Measurements from ENCODE around the gene PTGR2.
"Not testable (repeated sequence)": the region's sequence is repeated elsewhere in the genome, so short reads cannot be mapped to it uniquely, and the experiment has no call there.

PTGR2 gene

DNA sequence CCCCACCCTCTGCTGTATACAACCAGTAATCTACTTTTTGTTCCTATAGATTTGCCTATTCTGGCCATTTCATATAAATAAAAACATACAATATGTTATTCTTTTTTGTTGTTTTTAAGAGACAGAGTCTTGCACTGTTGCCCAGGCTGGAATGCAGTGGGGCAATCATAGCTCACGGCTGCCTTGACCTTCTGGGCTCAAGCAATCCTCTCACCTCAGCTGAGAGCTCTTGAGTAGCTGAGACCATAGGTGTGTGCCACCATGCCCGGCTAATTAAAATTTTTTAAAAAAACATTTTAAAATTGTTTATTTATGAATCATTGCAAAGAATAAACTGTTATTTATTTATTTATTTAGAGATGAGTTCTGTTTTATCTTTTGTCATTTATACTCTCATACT lies 11.6 kb downstream of the PTGR2 start:
- H3K4me3 ChIP-seq (ENCODE audit: low read depth, low read length) = no peak overlapping the region
- TF ChIP-seq, protein P1, sequence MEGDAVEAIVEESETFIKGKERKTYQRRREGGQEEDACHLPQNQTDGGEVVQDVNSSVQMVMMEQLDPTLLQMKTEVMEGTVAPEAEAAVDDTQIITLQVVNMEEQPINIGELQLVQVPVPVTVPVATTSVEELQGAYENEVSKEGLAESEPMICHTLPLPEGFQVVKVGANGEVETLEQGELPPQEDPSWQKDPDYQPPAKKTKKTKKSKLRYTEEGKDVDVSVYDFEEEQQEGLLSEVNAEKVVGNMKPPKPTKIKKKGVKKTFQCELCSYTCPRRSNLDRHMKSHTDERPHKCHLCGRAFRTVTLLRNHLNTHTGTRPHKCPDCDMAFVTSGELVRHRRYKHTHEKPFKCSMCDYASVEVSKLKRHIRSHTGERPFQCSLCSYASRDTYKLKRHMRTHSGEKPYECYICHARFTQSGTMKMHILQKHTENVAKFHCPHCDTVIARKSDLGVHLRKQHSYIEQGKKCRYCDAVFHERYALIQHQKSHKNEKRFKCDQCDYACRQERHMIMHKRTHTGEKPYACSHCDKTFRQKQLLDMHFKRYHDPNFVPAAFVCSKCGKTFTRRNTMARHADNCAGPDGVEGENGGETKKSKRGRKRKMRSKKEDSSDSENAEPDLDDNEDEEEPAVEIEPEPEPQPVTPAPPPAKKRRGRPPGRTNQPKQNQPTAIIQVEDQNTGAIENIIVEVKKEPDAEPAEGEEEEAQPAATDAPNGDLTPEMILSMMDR (IDR thresholded peaks at IDR 0.05; ENCODE audit: low read depth, low read length) = no peak
- DNase-seq = no peak
- H3K9me3 ChIP-seq (ENCODE audit: severe bottlenecking) = no peaks in the 10 kb centered on the region
- H3K27ac ChIP-seq = no peak overlapping the region
- no peaks in the 10 kb centered on the region for H3K27me3 ChIP-seq (ENCODE audit: insufficient read depth, low read depth, severe bottlenecking)
- peaks cover 45% of the 10 kb centered on the region for H3K36me3 ChIP-seq

DNA sequence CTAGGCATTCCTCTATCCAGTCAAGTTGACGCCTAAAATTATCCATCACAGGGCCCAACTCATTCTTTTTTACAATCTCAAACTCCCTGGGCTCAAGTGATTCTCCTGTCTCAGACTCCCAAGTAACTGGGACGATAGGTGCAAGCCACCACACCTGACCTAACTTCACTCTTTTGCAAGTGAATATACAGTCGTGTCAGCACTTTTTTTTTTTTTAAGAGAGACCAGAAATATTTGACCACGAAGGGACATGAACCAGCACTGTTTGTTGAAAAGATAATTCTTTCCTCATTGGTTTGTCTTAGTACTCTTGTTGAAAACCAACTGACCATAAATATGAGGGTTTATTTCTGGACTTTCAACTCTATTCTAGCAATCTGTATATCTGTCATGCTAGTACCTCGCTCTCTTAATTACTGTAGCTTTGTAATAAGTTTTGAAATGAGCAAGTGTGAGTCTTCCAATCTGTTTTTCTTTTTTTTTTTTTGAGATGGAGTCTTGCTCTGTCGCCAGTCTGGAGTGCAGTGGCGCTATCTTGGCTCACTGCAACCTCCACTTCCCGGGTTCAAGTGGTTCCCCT lies 14.0 kb downstream of the PTGR2 start:
- TF ChIP-seq, protein P1 (IDR thresholded peaks at IDR 0.05; ENCODE audit: low read depth, low read length) = no peak
- H3K9me3 ChIP-seq (ENCODE audit: severe bottlenecking) = no peaks in the 10 kb centered on the region
- H3K27ac ChIP-seq = no peak overlapping the region
- DNase-seq = no peak
- peaks cover 40% of the 10 kb centered on the region for H3K36me3 ChIP-seq
- no peaks in the 10 kb centered on the region for H3K27me3 ChIP-seq (ENCODE audit: insufficient read depth, low read depth, severe bottlenecking)
- H3K4me3 ChIP-seq (ENCODE audit: low read depth, low read length) = no peak overlapping the region

DNA sequence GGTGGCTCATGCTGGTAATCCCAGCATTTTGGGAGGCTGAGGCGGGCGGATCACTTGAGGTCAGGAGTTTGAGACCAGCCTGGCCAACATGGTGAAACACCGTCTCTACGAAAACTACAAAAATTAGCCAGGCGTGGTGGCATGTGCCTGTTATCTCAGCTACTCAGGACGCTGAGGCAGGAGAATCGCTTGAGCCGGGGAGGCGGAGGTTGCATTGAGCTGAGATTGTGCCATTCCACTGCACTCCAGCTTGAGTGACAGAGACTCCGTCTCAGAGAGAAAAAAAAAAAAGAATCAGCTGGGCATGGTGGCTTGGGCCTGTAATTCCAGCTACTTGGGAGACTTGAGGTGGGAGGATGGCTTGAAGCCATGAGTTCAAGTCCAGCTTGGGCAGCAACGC lies 18.1 kb downstream of the PTGR2 start:
- not testable (repeated sequence) for H3K9me3 ChIP-seq (ENCODE audit: severe bottlenecking); H3K4me3 ChIP-seq (ENCODE audit: low read depth, low read length); H3K27me3 ChIP-seq (ENCODE audit: insufficient read depth, low read depth, severe bottlenecking); H3K27ac ChIP-seq; DNase-seq
- peaks cover 14% of the 10 kb centered on the region for H3K36me3 ChIP-seq

DNA sequence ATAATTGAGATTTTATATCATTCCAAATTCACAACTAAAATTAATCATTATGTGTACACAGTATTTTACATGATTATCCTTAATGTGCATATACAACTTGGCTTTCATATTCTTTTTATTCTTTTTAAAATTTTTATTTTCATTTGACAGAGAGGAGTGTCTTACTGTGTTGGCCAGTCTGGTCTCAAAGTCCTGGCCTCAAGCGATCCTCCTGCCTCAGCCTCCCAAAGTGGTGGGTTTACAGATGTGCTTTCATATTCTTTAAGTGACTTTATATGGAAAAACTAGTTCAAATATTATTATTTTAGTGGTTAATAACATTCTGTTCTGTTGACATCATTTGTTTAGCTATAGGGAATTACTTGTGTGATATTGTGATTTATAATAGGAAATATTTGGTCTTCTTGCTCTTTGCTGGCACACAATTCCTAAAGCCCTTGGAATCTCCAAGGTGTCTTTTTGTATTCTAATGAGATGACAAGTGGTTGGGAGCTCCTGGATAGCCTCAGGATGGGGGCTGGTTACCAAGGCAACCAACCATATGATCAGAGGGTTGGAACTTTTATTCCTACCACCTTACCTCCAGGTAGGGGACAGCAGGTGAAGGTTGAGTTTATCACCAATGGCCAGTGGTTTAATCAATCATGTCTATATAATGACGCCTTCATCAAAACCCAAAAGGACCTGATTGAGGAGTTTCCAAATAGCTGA lies 19.0 kb downstream of the PTGR2 start:
- H3K9me3 ChIP-seq (ENCODE audit: severe bottlenecking) = no peaks in the 10 kb centered on the region
- H3K27me3 ChIP-seq (ENCODE audit: insufficient read depth, low read depth, severe bottlenecking) = no peaks in the 10 kb centered on the region
- no peak overlapping the region for H3K27ac ChIP-seq
- no peak for DNase-seq
- H3K4me3 ChIP-seq (ENCODE audit: low read depth, low read length) = no peak overlapping the region
- TF ChIP-seq, protein P1 (IDR thresholded peaks at IDR 0.05; ENCODE audit: low read depth, low read length) = no peak
- peaks cover 8% of the 10 kb centered on the region for H3K36me3 ChIP-seq

DNA sequence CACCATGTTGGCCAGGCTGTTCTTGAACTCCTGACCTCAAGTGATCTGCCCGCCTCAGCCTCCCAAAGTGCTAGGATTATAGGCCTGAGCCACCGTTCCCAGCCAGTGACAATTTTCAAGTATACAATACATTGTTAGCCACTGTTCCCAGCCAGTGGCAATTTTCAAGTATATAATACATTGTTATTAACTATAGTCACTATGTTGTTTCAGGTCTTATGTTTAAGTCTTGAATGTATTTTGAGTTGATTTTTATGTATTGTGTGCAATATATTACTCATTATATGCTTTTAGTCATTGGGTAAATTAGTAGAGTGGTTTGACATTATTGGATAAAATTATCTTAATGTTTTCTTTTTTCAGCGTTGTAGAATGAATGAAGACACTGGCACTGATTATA lies 22.0 kb downstream of the PTGR2 start:
- Histone ChIP-seq H3K9me3 (ENCODE audit: severe bottlenecking) (no peaks in the 10 kb centered on the region), H3K27me3 (ENCODE audit: insufficient read depth, low read depth, severe bottlenecking) (no peaks in the 10 kb centered on the region), H3K4me3 (ENCODE audit: low read depth, low read length) (no peak overlapping the region), H3K36me3 (peaks cover 3% of the 10 kb centered on the region), H3K27ac (no peak overlapping the region)
- no peak for DNase-seq
- TF ChIP-seq, protein P1 (IDR thresholded peaks at IDR 0.05; ENCODE audit: low read depth, low read length) = no peak

DNA sequence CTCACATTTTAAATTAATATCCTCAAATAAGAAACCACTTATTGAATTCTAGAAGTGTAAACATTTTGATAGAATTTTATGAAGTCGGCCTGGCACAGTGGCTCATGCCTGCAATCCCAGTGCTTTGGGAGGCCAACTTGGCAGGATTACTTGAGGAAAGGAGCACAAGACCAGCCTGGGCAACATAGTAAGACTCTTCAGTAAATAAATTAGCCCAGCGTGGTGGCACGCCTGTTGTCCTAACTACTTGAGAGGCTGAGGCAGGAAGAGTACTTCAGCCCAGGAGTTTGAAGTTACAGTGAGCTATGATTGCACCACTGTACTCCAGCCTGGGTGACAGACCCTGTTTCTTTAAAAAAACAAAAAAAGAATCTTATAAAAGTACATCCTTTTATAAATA lies 26.2 kb downstream of the PTGR2 start:
- Histone ChIP-seq H3K27ac (no peak overlapping the region), H3K9me3 (ENCODE audit: severe bottlenecking) (no peaks in the 10 kb centered on the region), H3K27me3 (ENCODE audit: insufficient read depth, low read depth, severe bottlenecking) (no peaks in the 10 kb centered on the region), H3K36me3 (peaks cover 6% of the 10 kb centered on the region), H3K4me3 (ENCODE audit: low read depth, low read length) (no peak overlapping the region)
- DNase-seq = no peak
- TF ChIP-seq, protein P1 (IDR thresholded peaks at IDR 0.05; ENCODE audit: low read depth, low read length) = no peak
